Transverse colon (tissue), 3 donors: ENCODE results near the gene SETD5.

Source experiments
- POLR2A ChIP-seq: fragments of 450-650 bp; IDR thresholded peaks from one replicate; pipeline ENCODE4 v1.6.1; 2016; ENCODE audit warnings: antibody characterized with exemption, mild to moderate bottlenecking, moderate library complexity
- TF ChIP-seq, protein P1 (sequence below), 5 experiments: fragments of 200-600 bp in 3 of 5; fragments of 450-650 bp in 2 of 5; sonication (generic) in 3 of 5; IDR thresholded peaks; 1 replicate in 2 of 5; 2 replicates in 3 of 5; pipeline ENCODE4 v1.5.1; 2016 to 2017; ENCODE audit warnings: antibody characterized with exemption in 5 of 5, inconsistent platforms in 3 of 5, mild to moderate bottlenecking in 2 of 5, moderate library complexity in 1 of 5

DNA sequence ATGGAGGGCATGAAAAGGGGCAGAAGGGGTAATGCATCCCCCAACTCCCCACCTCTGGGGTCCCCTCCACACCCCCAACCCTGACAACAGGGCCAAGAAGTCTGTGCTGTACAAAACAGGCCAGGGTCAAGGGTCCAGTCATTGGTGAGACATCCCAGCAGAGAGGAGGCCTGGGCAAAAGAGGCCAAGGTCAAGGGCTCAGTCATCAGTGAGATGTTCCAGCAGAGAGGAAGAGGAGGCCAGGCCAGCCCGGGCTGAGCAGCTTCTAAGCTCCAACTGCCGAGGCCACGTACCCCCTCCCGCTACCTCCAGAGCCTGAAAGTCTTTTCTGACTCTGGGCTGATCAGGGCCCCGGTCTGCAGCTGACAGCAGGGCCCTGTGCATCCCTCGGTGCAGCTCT, 103.8 kb downstream of the SETD5 start:
- TF ChIP-seq, protein P1, sequence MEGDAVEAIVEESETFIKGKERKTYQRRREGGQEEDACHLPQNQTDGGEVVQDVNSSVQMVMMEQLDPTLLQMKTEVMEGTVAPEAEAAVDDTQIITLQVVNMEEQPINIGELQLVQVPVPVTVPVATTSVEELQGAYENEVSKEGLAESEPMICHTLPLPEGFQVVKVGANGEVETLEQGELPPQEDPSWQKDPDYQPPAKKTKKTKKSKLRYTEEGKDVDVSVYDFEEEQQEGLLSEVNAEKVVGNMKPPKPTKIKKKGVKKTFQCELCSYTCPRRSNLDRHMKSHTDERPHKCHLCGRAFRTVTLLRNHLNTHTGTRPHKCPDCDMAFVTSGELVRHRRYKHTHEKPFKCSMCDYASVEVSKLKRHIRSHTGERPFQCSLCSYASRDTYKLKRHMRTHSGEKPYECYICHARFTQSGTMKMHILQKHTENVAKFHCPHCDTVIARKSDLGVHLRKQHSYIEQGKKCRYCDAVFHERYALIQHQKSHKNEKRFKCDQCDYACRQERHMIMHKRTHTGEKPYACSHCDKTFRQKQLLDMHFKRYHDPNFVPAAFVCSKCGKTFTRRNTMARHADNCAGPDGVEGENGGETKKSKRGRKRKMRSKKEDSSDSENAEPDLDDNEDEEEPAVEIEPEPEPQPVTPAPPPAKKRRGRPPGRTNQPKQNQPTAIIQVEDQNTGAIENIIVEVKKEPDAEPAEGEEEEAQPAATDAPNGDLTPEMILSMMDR (IDR thresholded peaks at IDR 0.05), result no peak
- TF ChIP-seq POLR2A, result no peak
